ENCODE data around the gene SEMA5B.

SEMA5B gene

DNA sequence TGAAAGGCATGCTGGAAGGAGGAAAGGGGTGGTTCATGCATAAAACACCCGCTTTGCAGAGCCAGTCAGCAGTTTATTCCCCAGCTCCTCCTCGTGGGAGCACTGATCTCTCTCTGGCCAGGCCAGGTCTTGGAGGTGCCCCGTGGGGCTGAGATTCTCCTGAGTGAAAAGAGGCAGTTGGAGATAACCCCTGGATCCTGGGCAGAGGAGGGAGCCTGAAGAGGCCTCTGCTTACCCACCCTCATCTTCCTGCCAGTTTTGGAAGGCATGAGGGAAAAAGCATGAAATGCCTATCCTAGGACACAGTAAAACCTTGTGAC lies 108.3 kb downstream of the SEMA5B start:
- no peak overlapping the region for H3K4me3 ChIP-seq (replicated peaks; ENCODE audit: insufficient read depth, low read length)
- peaks cover 18% of the 10 kb centered on the region for H3K27me3 ChIP-seq (ENCODE audit: insufficient read depth, poor library complexity, severe bottlenecking)
- no peak for TF ChIP-seq POLR2AphosphoS5 (IDR thresholded peaks at IDR 0.05; ENCODE audit: low read depth)
- DNase-seq (ENCODE audit: low read depth in 1 of 2, low spot score in 1 of 2), result no peak
- no peak overlapping the region for H3K27ac ChIP-seq (replicated peaks)

DNA sequence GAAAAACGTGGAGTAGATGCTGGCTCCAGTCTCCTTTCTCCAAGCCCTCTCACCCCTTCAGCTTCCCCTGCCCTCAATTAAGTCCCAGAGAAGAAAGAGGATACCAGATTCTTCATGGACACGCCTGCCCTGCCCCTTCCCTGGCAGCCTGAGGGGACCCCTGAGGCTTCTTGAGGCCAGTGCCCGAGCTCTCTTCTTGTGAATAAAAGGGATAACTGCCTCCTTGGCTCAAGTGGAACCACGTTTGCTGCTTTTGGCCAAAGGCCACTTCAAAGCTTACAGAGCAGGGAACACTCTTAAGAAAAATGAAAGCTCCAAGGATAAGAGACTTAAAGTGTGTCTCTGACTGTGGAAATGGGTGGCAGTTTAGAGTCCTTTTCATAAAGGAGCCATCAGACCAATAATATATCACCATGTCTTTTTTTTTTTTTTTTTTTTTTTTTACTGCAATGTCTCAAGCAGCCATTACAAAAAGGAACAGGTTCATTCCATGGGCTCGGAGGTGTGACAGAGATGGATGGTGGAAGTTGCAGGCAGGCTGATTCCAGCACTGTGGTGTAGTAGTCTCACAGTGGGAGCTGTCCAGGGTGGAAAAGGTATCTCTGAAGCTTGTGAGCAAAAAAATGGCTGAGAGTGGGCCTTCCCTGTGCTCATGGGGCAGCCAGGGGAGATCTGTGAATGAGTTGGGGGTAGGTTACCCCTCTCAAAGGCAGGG lies 108.8 kb downstream of the SEMA5B start:
- Histone ChIP-seq H3K27me3 (ENCODE audit: insufficient read depth, poor library complexity, severe bottlenecking) (peaks cover 18% of the 10 kb centered on the region), H3K4me3 (replicated peaks; ENCODE audit: insufficient read depth, low read length) (no peak overlapping the region), H3K27ac (replicated peaks) (no peak overlapping the region)
- TF ChIP-seq POLR2AphosphoS5 (IDR thresholded peaks at IDR 0.05; ENCODE audit: low read depth), result no peak
- peak; percentile 90 for TF ChIP-seq REST (IDR thresholded peaks at IDR 0.05; ENCODE audit: insufficient replicate concordance, low read depth)
- no peak for TF ChIP-seq GABPA (IDR thresholded peaks at IDR 0.05; ENCODE audit: low read depth)
- TF ChIP-seq, protein P1, sequence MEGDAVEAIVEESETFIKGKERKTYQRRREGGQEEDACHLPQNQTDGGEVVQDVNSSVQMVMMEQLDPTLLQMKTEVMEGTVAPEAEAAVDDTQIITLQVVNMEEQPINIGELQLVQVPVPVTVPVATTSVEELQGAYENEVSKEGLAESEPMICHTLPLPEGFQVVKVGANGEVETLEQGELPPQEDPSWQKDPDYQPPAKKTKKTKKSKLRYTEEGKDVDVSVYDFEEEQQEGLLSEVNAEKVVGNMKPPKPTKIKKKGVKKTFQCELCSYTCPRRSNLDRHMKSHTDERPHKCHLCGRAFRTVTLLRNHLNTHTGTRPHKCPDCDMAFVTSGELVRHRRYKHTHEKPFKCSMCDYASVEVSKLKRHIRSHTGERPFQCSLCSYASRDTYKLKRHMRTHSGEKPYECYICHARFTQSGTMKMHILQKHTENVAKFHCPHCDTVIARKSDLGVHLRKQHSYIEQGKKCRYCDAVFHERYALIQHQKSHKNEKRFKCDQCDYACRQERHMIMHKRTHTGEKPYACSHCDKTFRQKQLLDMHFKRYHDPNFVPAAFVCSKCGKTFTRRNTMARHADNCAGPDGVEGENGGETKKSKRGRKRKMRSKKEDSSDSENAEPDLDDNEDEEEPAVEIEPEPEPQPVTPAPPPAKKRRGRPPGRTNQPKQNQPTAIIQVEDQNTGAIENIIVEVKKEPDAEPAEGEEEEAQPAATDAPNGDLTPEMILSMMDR (IDR thresholded peaks at IDR 0.05; ENCODE audit: insufficient read depth, low read length), result no peak
- TF ChIP-seq SPI1 (IDR thresholded peaks at IDR 0.05; ENCODE audit: borderline replicate concordance, low read depth), result no peak
- DNase-seq (ENCODE audit: low read depth in 1 of 2, low spot score in 1 of 2), result no peak

DNA sequence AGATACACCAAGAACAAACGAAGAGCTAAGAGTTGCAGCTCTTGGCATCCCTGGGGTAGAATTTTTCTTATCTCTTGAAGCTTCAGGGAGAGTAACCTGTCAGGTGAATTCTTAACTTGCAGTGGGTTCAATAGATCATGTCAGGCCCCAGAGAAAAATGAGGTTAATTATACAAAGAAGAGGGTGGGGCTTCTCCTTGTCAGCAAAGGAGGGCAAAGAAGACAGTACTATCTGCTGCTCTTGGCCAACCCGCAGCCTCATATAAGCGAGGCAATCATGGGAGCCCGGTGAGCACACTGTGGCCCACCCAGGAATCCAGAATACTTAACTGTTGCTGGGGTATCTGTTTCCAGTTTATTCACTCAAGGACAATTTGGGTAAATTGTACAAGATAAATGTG lies 110.2 kb downstream of the SEMA5B start:
- Histone ChIP-seq H3K4me3 (replicated peaks; ENCODE audit: insufficient read depth, low read length) (no peak overlapping the region), H3K27ac (replicated peaks) (no peak overlapping the region), H3K27me3 (ENCODE audit: insufficient read depth, poor library complexity, severe bottlenecking) (peaks cover 12% of the 10 kb centered on the region)
- TF ChIP-seq SPI1 (IDR thresholded peaks at IDR 0.05; ENCODE audit: borderline replicate concordance, low read depth) (no peak), GABPA (IDR thresholded peaks at IDR 0.05; ENCODE audit: low read depth) (no peak), POLR2AphosphoS5 (IDR thresholded peaks at IDR 0.05; ENCODE audit: low read depth) (no peak), REST (IDR thresholded peaks at IDR 0.05; ENCODE audit: insufficient replicate concordance, low read depth) (no peak)
- TF ChIP-seq, protein P1 (IDR thresholded peaks at IDR 0.05; ENCODE audit: insufficient read depth, low read length), result no peak
- no peak for DNase-seq (ENCODE audit: low read depth in 1 of 2, low spot score in 1 of 2)

DNA sequence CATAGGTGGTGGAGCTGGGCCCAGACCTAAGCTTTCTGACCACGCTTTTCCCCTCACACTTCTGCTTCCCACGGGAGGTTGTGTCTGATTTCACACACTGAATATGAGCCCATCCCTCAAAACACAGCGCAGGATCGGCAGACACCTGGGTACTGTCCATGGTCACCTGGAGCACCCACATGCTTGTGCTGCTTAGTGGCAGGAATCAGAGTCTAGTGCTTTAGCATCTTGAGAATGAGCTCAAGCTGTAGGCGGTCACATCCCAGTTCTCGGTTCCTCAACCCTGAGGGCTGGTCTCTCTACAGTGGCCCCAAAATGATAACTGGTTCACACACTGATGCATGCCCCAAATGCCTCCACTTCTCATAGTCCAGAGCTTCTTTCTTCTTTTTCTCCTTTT lies 111.0 kb downstream of the SEMA5B start:
- DNase-seq (ENCODE audit: low read depth in 1 of 2, low spot score in 1 of 2), result no peak
- no peak overlapping the region for H3K27ac ChIP-seq (replicated peaks)
- H3K4me3 ChIP-seq (replicated peaks; ENCODE audit: insufficient read depth, low read length), result no peak overlapping the region
- peaks cover 4% of the 10 kb centered on the region for H3K27me3 ChIP-seq (ENCODE audit: insufficient read depth, poor library complexity, severe bottlenecking)
- TF ChIP-seq POLR2AphosphoS5 (IDR thresholded peaks at IDR 0.05; ENCODE audit: low read depth), result no peak
- TF ChIP-seq REST (IDR thresholded peaks at IDR 0.05; ENCODE audit: insufficient replicate concordance, low read depth), result peak; percentile 44

All from HL-60 (cell line).